ENCODE data around the gene TIMM44.
A peak's percentile ranks its signal among the peaks of the same experiment; 100 is the strongest.
"Not testable (repeated sequence)": the region's sequence is repeated elsewhere in the genome, so short reads cannot be mapped to it uniquely, and the experiment has no call there.

Gene TIMM44

DNA sequence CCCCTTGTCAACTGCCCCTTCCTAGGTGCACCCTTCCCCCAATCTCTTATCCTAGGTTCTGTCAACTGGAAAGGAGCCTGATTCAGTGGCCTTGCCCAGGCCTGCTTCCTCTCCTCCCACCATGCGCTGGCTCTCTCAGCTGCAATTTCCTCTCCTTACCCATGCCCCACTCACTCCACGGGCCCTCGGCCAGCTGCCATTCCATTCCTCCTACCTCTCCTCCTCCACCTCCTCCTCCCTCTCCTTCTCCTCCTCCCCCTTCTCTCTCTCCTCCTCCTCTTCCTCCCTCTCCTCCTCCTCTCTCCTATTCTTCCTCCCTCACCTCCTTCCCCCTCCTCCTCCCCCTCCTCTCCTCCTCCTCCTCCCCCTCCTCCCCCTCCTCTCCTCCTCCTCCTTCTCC is 9.6 kb upstream of the TIMM44 start:
- no peak for DNase-seq (ENCODE audit: low read depth in 1 of 2, low spot score in 1 of 2)

DNA sequence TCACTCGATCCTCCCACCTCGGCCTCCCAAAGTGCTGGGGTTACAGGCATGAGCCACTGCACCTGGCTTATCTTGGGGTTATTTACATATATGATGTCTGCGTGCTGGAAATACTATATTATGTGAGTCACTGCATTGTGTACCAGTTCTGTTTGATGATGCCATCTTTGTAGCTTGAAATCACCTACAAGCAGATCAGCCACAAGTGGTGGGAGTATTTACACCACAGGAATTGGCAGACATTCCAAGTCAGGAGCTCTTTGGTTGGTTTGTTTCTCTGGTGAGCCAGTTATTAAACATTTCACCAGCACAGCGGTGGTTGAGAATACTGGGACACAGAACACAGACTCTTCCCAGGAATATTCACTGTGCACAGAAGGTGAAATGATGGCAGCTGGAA is 4.5 kb upstream of the TIMM44 start:
- DNase-seq (ENCODE audit: low read depth in 1 of 2, low spot score in 1 of 2) = no peak

DNA sequence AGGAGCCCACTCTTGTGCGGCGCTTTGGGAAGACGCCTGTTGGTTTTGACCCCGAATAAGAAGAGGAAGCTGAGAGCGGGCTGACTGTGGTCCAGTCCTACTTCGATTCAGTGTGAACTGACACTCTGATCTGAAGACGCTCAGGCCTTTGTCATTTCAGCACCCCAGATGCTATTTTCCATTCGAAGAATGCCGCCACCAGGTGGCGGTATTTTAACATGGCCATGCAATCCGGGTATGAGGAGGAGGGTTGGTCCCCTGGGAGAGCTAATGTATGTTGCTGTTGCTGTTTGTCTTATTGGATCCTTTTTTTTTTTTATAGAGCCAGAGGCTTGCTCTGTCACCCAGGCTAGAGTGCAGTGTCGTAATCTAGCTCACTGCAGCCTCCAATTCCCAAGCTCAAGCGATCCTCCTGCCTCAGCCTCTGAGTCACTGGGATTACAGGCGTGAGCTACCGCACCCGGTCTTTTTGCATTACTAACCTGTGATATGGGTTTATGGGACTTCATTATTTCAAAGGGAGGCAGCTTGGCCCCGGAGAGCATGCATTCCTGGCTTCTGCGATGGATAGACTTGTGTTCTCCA is 803 bp upstream of the TIMM44 start:
- peak; percentile 73 to 81 for DNase-seq (ENCODE audit: low read depth in 1 of 2, low spot score in 1 of 2)

DNA sequence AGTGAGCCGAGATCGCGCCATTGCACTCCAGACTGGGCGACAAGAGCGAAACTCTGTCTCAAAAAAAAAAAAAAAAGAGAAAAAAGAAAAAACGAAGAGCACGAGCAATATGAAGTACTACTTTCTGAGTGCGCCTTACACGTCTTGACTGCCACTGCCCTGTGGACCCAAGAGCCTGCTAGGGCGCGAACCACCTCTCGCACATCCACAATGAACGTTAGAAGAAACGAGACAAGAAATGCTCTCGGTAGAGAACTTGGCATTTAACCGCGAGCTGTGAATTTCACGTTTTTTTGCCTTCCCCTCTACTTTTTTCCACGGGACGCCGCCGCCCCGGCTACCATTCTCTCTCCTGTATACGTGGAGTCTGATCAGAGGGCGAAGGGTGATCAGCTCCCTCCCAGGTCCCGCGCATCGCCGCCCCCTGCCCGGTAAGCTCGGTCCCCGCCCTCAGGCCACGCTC is 454 bp downstream of the TIMM44 start:
- DNase-seq (ENCODE audit: low read depth in 1 of 2, low spot score in 1 of 2) = no peak

DNA sequence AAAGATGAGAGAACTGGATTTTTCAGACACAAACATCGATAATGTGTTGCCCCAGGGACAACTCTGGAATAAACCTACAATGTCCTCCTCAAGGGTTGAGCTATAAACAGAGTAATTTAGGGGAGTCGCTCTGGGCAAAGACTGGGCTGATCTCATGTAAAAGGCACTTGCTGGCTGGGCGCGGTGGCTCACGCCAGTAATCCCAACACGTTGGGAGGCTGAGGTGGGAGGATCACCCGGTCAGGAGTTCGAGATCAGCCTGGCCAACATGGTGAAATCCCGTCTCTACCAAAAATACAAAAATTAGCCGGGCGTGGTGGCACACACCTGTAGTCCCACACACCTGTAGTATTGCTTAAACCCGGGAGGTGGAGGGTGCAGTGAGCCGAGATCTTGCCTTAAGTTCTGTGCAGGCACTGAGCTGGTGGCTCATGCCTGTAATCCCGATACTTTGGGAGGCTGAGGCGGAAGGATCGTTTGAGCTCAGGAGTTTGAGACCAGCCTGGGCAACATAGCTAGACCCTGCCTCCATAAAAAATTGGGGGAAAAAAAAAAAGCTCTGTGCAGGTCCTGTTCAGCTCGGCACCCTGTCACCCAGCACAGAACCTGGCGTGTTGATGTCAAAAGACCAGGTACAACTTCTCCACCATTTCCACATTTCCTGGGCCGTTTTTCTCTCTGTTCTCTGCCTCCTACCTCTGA is 1.4 kb downstream of the TIMM44 start:
- DNase-seq (ENCODE audit: low read depth in 1 of 2, low spot score in 1 of 2) = no peak

DNA sequence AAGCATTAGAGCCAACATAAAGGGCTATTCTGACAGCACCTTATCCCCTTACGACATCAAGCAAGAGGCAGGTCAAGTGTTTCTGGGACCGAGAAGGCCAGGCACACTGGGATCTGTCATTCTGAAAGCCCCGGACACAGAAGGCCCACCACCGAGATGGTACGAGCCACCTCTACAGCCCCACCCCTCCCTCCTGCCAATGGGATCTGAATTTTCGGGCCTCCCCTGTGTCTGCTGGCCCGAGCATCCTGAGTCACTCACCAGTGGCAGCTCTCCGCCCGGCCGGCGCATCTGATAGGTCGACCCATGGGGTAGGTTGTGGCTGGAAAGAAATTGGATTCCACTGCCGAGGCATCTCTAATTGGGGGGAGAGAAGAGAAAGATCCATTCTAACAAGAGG is 2.6 kb downstream of the TIMM44 start:
- no peak for DNase-seq (ENCODE audit: low read depth in 1 of 2, low spot score in 1 of 2)

DNA sequence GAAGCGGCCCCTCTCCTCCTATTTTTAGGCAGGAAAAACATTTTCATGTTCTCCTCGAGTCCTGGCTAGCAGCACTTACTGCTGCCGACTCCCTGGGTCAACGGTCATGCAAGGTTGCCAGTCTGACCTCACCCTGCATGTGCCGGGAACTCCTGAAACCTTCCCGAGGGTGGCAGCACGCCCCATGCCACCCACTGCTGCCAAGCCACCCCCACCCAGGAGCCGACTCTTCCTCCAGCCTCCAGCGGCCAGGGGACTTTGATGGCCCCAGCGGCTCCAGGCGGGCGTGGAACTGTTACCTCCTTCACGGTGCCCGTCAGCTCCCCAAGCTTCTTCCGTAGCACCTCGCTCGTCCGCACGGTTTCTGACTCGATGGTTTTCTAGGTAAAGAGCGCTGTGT is 8.7 kb downstream of the TIMM44 start:
- no peak for DNase-seq (ENCODE audit: low read depth in 1 of 2, low spot score in 1 of 2)

DNA sequence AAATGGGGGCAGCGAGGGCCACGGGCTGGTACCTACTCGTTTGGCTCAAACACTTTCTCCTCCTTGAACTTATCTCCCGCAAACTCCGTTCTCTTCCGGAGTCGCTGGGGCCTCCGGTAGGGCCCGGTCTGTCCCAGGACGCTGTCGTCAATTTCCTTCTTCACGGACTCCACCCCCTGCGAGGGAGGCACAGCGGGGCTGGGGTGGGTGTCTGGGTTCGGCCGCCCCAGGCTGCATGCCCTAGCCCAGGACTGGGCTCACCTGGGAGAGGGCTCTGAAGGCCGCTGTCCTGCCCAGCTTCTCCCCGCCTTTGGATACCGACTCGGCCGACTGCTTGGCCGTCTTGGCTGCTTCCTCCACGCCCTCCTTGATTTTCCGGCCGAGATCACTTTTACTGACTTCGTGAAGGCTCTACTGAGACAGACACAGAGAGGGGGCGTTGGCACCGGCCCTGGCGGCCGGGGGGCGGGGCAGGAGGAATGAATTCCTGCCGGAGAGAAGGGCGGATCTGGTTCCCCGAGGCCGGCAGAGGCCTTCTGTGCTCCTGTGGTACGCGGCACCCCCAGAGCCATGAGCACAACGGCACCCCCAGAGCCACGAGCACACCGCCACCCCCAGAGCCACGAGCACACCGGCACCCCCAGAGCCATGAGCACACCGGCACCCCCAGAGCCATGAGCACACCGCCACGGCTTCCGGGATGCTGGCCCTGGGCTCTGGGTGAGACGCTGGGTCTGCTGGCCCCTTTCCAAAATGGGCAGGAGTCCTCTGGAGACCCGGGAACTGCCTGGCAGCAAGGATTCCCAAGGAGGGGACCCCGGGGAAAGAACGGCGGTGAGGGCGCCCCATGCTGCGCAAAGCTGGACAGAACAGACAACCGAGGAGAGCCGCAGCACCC is 9.4 kb downstream of the TIMM44 start:
- no peak for DNase-seq (ENCODE audit: low read depth in 1 of 2, low spot score in 1 of 2)

DNA sequence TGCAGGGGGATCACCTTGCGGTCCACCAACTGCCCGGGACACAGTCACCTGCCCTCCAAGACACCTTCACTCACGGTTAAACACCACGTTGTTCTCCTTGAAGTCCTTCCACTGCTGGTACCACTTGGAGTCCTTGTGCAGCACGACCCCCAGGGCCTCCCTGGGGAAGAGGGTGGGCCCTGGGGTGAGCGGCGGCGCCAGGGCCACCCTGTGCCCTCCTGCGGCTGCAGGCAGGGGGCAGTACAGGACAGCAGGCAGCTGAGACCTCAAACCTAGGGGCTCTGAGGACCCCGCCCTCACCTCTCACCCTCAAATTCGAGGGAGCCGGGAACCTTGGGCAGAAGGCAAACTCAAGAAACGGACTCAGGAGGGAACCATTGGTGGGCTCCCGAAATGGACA is 10.1 kb downstream of the TIMM44 start:
- no peak for DNase-seq (ENCODE audit: low read depth in 1 of 2, low spot score in 1 of 2)

DNA sequence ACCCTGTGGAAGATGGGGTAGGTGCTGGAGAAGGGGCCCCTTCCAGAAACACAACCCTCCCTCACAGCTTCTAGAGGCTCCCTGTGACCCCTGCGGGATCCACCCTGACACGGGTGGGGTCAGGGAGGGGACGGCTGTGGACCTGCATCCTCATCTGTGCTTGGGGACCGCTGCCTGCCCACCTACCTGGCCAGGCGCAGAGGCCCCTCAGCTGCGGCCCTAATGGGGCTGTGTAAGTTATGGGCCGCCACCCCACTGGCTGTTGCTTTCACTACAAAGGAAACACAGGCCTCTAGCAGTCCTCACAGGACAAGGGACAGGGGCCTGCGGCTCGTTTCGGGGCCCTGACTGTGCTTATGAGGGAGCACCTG is 10.6 kb downstream of the TIMM44 start:
- no peak for DNase-seq (ENCODE audit: low read depth in 1 of 2, low spot score in 1 of 2)

DNA sequence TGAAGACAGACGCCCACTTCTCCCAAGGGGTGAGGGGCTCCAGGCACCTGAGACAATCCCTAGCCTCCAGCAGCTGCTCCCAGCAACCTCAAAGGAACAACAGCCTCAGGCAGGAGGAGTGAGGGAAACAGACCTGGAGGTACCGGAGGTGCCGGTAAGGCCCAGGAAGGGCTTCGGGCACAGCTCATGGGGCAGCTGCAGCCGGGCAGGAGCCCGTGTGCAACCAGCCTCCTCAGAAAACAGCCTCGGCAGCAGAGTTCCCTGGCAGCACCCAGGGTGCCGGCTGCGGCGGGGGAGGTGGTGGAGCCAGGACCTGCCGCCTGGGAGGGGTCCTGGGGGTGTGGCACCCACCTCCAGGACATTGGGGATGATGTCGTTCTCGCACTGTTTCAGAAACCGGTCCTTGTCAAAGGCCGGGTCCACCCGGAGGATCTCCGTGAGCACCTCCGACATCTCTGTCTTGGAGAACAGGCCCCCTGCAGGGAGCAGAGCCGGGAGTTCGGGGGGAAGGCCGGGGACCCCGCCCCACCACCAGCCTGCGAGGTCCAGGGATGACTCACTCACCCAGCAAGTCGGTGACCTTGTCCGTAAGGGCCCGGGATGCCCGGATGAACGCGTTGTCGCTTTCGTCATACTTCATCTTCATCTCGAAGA is 11.1 kb downstream of the TIMM44 start:
- DNase-seq (ENCODE audit: low read depth in 1 of 2, low spot score in 1 of 2) = no peak

DNA sequence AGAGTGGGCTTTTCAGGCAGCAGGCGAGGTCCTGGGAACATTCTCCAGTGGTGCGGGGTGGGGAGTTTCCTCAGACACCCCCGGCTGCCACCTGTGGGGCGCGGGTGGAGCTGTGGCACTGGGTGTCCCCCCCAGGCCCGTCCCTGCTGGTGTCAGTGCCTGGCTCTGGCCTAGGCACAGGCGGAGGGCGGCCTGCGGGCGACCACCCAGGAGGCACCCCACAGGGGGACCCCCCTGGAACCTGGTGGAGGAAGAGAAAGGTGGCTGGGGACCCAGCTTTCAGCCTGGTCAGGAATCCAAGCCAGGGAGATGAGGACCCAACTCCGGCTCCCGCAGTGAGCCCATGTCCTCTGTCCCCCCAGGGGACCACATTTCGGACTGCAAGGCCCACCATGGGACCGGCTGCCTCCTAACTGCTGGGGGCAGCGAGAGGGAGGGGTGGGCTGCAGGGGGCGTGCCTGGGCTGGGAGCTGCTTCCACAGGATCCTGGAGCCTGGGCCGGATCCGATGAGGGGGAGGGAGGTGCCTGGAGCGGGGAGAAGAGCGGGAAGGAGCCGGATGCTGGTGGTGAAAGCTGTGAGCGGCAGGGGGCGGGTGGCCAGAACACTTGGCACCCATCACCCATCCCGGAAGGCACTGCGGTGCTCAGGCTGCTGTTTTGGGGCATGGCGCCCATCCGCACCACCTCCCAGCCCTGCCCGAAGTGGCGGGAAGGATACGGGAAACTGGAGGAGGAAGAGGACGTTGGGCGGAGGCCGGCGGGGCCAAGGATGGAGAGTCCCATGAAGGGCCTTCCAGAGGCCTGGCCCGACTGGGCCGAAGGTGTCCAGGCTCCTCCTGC is 12.0 kb downstream of the TIMM44 start:
- DNase-seq (ENCODE audit: low read depth in 1 of 2, low spot score in 1 of 2) = no peak

DNA sequence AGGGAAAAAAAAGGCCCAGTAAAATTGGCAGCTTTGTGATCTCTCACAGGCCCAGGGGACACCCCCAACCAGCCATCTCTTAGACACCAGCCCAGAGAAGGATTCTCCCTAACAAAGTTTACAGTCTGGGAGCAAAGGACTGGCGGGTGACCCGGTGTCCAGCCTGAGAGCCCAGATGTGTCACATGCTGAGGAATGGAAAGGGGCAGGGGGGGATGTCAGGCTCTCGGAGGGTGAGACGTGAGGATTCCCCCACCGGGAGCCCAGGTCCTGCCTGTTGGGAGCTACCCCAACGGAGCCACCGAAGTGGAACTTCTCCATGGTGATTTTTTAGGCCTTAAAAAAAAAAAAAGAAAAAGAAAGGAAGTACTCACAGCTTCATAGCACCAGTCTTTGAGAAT is 12.7 kb downstream of the TIMM44 start:
- DNase-seq (ENCODE audit: low read depth in 1 of 2, low spot score in 1 of 2) = no peak

DNA sequence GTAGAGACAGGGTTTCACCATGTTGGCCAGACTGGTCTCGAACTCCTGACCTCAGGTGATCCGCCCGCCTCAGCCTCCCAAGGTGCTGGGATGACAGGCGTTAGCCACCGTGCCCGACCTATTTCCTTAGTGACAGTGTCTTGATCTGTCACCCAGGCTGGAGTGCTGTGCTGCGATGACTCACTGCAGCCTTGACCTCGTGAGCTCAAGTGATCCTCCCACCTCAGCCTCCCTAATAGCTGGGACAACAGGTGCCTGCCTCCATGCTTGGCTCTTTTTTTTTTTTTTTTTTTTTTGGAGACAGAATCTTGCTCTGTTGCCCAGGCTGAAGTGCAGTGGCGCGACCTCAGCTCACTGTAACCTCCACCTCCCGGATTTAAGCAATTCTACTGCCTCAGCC is 13.4 kb downstream of the TIMM44 start:
- not testable (repeated sequence) for DNase-seq (ENCODE audit: low read depth in 1 of 2, low spot score in 1 of 2)

DNA sequence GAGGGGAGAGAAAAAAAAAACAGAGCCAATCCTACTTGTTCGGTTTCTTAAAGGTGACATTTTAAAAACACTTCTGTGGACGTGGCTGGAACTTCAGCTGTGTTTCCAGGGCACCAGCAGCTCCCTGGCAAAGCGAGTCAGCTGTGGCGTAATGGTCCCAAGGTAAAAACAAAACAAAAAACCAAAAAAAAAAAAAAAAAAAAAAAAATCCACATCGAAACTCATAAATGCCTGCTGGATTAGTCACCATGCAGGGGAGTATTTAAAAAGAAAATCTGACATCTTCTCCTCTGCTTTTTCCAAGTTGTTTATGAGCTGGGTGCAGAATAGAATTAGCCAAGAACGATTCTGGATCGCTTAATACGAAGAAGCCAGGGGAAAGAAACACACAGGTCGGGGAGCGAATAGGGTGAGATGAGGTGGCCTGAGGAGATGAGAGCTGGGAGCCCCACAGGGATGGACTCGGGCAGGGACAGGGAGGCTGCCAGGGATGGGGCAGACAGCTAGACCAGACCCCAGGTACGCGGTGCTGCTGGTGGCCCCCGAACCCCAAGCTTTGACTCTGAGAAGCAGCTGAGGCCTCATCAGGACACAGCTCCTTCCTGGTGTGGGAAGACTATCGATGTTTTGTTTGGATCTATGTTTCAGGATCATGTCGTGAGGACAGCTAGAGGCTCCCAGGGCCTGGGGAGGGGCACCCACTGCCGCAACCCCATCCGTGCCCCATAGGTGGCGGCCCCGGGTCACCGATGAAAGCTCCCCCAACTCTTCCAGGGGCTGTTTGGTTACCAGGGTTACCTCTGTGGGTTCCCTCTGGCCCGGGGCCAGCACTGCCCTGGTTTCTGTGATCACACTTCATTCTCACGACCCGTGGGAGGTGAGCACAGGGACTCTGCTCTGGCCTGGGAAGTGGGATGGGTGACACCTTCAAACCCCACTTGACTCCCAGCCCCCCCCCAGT is 14.4 kb downstream of the TIMM44 start:
- DNase-seq (ENCODE audit: low read depth in 1 of 2, low spot score in 1 of 2) = peak; percentile 47 to 48

DNA sequence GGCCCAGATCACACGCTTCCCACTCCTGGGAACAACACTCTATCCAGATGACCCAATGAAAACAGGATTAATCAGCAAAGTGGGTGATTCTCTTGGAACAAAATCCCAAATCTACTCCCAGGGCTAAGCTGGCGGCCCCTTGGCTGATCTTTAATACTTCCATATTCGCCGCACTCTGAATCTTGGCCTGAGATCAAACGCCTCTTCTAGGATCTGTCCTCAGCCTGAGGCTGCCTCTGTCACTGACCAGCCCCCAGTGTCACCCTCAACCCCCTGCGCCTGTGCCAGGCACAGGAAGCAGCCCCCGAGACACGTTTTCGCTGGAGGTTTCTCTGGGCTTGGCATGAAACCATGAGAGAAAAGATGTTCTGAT is 15.1 kb downstream of the TIMM44 start:
- DNase-seq (ENCODE audit: low read depth in 1 of 2, low spot score in 1 of 2) = no peak

DNA sequence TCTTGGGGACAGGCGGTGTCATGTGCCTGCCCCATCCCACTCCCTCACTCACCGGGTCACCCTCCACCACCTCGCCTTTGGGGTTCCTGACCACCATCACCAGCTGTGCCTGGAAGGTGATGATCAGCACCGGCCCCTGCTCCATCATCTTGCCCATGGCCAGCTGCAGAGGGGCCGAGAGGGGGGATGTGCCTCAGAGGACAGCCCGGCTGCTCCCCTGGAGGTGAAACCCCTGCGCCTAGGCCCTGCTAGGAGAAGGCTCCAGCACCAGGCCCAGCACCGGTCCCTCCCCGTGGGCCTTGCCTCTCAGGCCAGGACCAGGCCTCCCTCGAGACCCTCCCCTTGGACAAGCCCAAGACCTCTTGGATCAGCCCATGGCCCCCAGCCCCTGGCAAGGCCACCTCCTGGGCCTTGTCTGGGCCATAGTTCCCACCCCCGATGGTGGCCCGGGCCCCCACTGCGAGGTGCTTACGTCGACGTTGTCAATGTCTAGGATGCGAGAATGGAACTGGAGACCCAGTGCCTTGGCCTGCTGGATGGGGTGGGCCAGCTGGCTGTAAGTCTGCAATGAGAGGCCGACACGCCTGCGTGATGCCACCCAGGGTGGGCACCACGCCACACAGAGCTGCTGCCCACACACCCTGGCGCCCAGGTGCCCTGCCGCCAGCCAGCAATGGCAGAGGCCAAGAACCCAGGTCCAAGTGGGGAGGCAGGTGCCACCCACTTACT is 15.7 kb downstream of the TIMM44 start:
- no peak for DNase-seq (ENCODE audit: low read depth in 1 of 2, low spot score in 1 of 2)

DNA sequence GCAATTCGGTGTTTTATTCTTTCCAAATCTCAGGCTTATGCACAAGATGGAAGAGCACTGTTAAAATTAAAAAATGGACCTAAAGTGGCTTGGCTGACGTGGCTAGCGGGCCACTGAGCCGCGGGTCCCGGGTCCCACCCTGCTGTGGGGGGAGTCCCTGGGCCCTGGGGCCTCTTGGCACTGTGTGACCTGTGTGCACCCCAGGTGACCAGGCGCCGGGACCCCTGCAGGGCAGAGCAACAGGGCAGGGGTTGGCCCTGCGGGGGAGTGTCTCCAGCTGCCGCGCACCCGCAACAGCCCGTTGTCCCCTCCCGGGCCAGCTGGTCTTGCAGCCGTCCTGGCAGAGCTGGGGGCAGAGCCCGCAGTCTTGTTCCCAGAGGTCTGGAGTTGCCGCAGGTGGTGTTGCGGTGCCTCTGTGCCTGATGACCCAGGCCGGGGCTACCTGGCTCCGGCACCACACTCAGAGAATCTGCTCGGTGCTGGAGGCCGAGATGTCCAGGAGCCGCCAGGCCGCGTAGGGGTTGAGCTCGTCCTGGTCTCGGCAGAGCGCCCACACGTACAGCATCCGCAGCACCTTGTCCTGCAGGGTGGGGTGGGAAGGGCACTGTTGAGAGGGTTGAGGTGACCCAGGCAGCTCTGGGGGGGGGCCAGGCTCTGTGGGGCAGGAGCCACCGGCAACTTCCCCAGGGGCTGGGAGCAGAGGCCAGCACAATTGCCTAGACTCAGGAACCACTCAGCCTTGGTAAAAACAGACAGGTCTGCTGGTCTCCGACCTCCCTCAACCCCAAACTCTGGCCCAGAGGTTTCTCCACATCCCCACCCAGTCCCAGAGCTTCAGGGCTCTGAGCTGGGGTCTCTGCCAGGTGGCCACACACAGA is 16.5 kb downstream of the TIMM44 start:
- DNase-seq (ENCODE audit: low read depth in 1 of 2, low spot score in 1 of 2) = no peak
